Subcutaneous adipose tissue (tissue), 4 donors: ENCODE measurements around the gene ARHGAP12. TPM values are rescaled to one million over a fixed set of nuclear protein-coding genes. Genes with fewer than 3 reads are reported as not detected.

Source experiments
- total RNA-seq, 4 donors: library from RNA; depleted of rRNA; stranded (reverse); fragments of >200 nt; gene quantifications; one replicate each; pipeline ENCODE4 v1.1.0, GENCODE V29; 2016
- TF ChIP-seq, protein P1 (sequence below): fragments of 450-650 bp; IDR thresholded peaks from one replicate; pipeline ENCODE4 v1.5.1; 2016; ENCODE audit warnings: low read depth, mild to moderate bottlenecking, control low read depth, antibody characterized with exemption, moderate library complexity

Gene ARHGAP12
- total RNA-seq, 4 donors from 2014 or later = 32.4 to 52.9 (median 45.1) TPM

DNA sequence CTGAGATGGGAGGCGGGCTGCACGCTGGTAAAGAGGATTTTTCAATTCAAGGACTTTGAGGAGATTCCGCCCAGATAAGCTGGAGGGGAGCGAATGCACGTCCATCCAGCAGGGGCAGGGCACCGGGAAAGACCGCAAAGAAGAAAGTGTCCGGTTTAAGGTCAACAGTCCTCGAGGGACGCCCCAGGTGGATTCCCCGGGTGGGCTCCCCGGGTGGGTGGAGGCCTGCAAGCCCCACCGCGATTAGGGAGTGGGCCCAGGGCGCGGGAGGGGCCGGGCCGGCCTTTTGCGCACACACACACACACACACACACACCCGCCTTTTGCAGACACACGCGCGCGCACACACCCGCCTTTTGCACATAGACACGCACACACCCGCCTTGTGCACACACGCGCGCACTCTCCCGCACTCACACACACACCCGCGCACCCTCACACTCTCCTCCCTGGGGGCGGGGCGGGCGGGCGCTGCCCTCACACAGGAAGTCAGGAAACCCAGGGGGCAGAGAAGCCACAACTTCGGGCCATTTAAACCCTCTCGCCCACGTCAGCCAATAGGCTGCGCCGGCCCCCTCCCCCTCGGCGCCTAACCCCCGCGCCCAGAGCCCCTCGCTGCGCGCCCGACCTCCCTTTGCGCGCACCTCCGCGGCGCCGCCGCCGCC lies 615 bp downstream of the ARHGAP12 start:
- TF ChIP-seq, protein P1, sequence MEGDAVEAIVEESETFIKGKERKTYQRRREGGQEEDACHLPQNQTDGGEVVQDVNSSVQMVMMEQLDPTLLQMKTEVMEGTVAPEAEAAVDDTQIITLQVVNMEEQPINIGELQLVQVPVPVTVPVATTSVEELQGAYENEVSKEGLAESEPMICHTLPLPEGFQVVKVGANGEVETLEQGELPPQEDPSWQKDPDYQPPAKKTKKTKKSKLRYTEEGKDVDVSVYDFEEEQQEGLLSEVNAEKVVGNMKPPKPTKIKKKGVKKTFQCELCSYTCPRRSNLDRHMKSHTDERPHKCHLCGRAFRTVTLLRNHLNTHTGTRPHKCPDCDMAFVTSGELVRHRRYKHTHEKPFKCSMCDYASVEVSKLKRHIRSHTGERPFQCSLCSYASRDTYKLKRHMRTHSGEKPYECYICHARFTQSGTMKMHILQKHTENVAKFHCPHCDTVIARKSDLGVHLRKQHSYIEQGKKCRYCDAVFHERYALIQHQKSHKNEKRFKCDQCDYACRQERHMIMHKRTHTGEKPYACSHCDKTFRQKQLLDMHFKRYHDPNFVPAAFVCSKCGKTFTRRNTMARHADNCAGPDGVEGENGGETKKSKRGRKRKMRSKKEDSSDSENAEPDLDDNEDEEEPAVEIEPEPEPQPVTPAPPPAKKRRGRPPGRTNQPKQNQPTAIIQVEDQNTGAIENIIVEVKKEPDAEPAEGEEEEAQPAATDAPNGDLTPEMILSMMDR = no peak

GRCh38 chr10:31927565-31927883 lies 1.1 kb downstream of the ARHGAP12 start:
- TF ChIP-seq, protein P1 = no peak

DNA sequence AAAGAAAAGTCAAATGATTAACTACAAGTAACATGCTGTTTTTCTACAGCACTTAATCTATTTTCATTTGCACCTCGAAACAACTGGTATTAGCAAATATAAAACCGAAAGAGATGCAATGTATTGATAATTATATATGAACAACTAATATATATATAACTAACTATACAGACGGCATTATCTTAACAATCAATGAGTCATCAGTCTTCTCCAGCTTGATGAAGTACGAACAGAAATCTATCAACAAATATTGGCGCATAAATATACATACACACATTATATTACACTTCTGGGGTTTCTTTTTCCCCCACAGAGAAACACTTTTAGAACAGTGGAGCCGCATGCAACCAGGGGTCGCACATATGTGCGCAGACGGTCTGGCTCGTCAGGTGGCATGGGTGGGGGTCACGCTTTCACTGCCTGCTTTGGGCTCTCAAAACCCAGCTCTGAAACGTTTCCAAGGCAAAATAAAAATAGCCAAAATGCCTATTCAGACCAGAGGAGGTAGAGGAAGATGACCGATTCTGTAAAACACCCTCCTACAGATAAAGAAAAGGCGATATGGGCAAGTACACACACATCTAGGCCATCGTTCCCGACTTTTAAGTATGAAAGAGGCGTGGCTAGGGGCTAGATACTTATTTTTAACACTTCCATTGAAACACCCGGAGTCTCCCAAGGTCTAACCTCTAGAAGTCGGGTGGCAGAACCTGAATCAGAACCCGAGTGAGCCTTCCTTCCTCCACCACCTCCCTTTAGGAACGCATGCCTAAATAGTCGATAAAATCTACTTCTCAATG lies 1.7 kb downstream of the ARHGAP12 start:
- TF ChIP-seq, protein P1 = no peak

- TF ChIP-seq, protein P1 = no peak
Measured at GRCh38 chr10:31926160-31926559, 2.5 kb downstream of the ARHGAP12 start.

- TF ChIP-seq, protein P1 = no peak
Measured at GRCh38 chr10:31924833-31925232, 3.8 kb downstream of the ARHGAP12 start.

DNA sequence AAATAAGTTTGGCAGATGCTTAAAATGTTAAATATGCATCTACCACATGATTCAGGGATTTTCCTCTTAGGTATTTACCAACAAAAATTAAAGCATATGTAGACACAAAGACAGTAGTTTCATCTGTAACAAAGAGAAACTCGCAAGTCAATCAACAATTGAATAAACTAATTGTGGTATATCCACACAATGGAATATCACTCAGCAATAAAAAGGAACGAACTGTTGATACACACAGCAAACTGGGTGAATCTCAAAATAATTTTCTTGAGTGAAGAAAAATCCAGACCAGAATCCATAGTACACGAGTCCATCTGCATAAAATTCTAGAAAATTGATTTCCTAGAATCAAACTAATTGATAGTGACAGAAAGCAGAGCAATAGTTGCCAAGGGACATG lies 5.2 kb downstream of the ARHGAP12 start:
- TF ChIP-seq, protein P1 = no peak

DNA sequence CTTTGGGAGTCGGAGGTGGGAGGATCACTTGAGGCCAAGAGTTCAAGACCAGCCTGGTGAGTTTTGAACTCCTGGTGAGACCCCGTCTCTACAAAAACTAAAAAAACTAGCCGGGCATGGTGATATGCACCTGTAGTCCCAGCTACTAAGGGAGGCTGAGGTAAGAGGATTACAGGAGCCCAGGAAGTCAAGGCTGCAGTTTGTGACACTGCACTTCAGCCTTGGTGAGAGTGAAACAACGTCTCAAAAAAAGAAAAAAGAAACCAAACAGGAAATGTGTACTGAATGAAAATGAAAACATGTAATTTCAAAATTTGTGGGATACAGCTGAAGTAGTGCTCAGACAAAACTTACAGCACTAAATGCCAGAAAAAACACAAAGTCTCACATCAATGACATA lies 7.6 kb downstream of the ARHGAP12 start:
- TF ChIP-seq, protein P1 = no peak
